Sigmoid colon (tissue), 7 donors: ENCODE results near the gene NRXN2. TPM values are rescaled to one million over a fixed set of nuclear protein-coding genes. Genes with fewer than 3 reads are reported as not detected.

Experiments
- DNase-seq: peaks from one replicate; pipeline ENCODE4 v3.0.0-alpha.2; 2019
- H3K27ac ChIP-seq, 4 donors: fragments of 200-600 bp; sonication (generic); one replicate each; pipeline ENCODE4 v1.5.1; 2016 to 2019; ENCODE audit warnings: mild to moderate bottlenecking in 1 of 4
- H3K27me3 ChIP-seq, 3 donors: fragments of 200-600 bp; sonication (generic); one replicate each; pipeline ENCODE4 v1.5.1; 2019; ENCODE audit warnings: mild to moderate bottlenecking in 1 of 3
- H3K36me3 ChIP-seq, 4 donors: fragments of 200-600 bp; sonication (generic); one replicate each; pipeline ENCODE4 v1.5.1; 2016 to 2019
- H3K4me1 ChIP-seq, 4 donors: fragments of 200-600 bp; sonication (generic); one replicate each; pipeline ENCODE4 v1.5.1; 2017 to 2019
- H3K4me3 ChIP-seq, 4 donors: fragments of 200-600 bp; sonication (generic); one replicate each; pipeline ENCODE4 v1.5.1; 2017 to 2019; ENCODE audit warnings: mild to moderate bottlenecking in 2 of 4, moderate library complexity in 1 of 4
- H3K9me3 ChIP-seq, 4 donors: fragments of 200-600 bp in 3 of 4; sonication (generic) in 3 of 4; one replicate each; pipeline versions ENCODE4 v1.5.1 to v1.6.1; 2013 to 2019
- EP300 ChIP-seq, 4 donors: sonication (generic); formaldehyde crosslinking; IDR thresholded peaks; one replicate each; pipeline ENCODE4 v1.6.1; 2017; ENCODE audit warnings: antibody characterized with exemption in 4 of 4
- POLR2A ChIP-seq, 2 donors: fragments of 450-650 bp; IDR thresholded peaks; one replicate each; pipeline ENCODE4 v1.6.1; 2016; ENCODE audit warnings: antibody characterized with exemption in 2 of 2, mild to moderate bottlenecking in 2 of 2, moderate library complexity in 2 of 2
- POLR2AphosphoS5 ChIP-seq, 4 donors: sonication (generic); formaldehyde crosslinking; IDR thresholded peaks; one replicate each; pipeline ENCODE4 v1.6.1; 2017; ENCODE audit warnings: antibody characterized with exemption in 4 of 4
- WGBS, 2 donors: extraction: QIAGEN DNeasy Blood & Tissue Kit; methylation state at CpG; one replicate each; pipeline ENCODE4 v1.1.7; 2013; 5-methylcytosine and 5-hydroxymethylcytosine counted together
- intact Hi-C: fragments of 100-400 bp; cut with DNase I; formaldehyde crosslinking; loops from one replicate; pipeline ENCODE4 v1.15.1; 2023
- polyA plus RNA-seq, 3 donors: library from polyadenylated mRNA; stranded (reverse); fragments of 200-250 nt; gene quantifications; one replicate each; pipeline ENCODE4 v1.2.3, GENCODE V29; 2013
- total RNA-seq, 4 donors: library from RNA; depleted of rRNA; stranded (reverse); fragments of >200 nt; gene quantifications; one replicate each; pipeline ENCODE4 v1.1.0, GENCODE V29; 2016
- TF ChIP-seq, protein P1 (sequence below), 4 experiments: fragments of 450-650 bp in 3 of 4; fragments of 200-600 bp in 1 of 4; IDR thresholded peaks; one replicate each; pipeline ENCODE4 v1.5.1; 2016 to 2019; ENCODE audit warnings: antibody characterized with exemption in 4 of 4, mild to moderate bottlenecking in 3 of 4, moderate library complexity in 2 of 4
- donor health status: healthy with polysubstance abuse.
- donor health status: Bipolar disorder and iron deficiency.
- donor health status: healthy.

NRXN2 gene
- total and polyA plus RNA-seq, 7 donors: 0.23 to 20.5 (median 6.8) TPM

GRCh38 chr11:64642418-64642735 lies 80.6 kb downstream of the NRXN2 start:
- Histone ChIP-seq H3K27me3 (peaks cover 0 to 29% (median 5%) of the 10 kb centered on the region in 3 donors), H3K4me1 (peaks cover 0 to 47% (median 39%) of the 10 kb centered on the region in 4 donors), H3K36me3 (no peaks in the 10 kb centered on the region), H3K4me3 (peak overlapping the region; percentile 60 to 76 (median 67)), H3K9me3 (no peaks in the 10 kb centered on the region), H3K27ac (peak overlapping the region in 3 of 4 donors; percentile 62 to 76 (median 67))
- intact Hi-C loops: loop anchor here (2.0 kb wide), 1 partner anchor 34 kb away; no protein-coding TSS in a partner anchor
- no peak for DNase-seq
- TF ChIP-seq, protein P1, sequence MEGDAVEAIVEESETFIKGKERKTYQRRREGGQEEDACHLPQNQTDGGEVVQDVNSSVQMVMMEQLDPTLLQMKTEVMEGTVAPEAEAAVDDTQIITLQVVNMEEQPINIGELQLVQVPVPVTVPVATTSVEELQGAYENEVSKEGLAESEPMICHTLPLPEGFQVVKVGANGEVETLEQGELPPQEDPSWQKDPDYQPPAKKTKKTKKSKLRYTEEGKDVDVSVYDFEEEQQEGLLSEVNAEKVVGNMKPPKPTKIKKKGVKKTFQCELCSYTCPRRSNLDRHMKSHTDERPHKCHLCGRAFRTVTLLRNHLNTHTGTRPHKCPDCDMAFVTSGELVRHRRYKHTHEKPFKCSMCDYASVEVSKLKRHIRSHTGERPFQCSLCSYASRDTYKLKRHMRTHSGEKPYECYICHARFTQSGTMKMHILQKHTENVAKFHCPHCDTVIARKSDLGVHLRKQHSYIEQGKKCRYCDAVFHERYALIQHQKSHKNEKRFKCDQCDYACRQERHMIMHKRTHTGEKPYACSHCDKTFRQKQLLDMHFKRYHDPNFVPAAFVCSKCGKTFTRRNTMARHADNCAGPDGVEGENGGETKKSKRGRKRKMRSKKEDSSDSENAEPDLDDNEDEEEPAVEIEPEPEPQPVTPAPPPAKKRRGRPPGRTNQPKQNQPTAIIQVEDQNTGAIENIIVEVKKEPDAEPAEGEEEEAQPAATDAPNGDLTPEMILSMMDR (IDR thresholded peaks at IDR 0.05): no peak
- TF ChIP-seq EP300 (IDR thresholded peaks at IDR 0.05) (no peak), POLR2A (IDR thresholded peaks at IDR 0.05) (no peak), POLR2AphosphoS5 (IDR thresholded peaks at IDR 0.05) (no peak)
- WGBS, 2 donors: 1% methylated on average over 30 of the region's 30 CpGs

- intact Hi-C loops: loop anchor here (2.0 kb wide), 1 partner anchor 33 kb away; no protein-coding TSS in a partner anchor
- WGBS, 2 donors: 48 to 51% methylated on average over 11 of the region's 11 CpGs
- no peaks in the 10 kb centered on the region for H3K36me3 ChIP-seq
- peaks cover 0 to 29% (median 5%) of the 10 kb centered on the region in 3 donors for H3K27me3 ChIP-seq
- H3K27ac ChIP-seq: peak overlapping the region in 3 of 4 donors; percentile 62 to 76 (median 67)
- TF ChIP-seq, protein P1 (IDR thresholded peaks at IDR 0.05): no peak
- TF ChIP-seq POLR2A (IDR thresholded peaks at IDR 0.05): no peak
- TF ChIP-seq POLR2AphosphoS5 (IDR thresholded peaks at IDR 0.05): no peak
- no peak for TF ChIP-seq EP300 (IDR thresholded peaks at IDR 0.05)
- H3K4me3 ChIP-seq: peak overlapping the region; percentile 60 to 76 (median 67)
- H3K9me3 ChIP-seq: no peaks in the 10 kb centered on the region
- peaks cover 0 to 52% (median 45%) of the 10 kb centered on the region in 4 donors for H3K4me1 ChIP-seq
- no peak for DNase-seq
Measured at GRCh38 chr11:64641596-64642417, 81.2 kb downstream of the NRXN2 start.

DNA sequence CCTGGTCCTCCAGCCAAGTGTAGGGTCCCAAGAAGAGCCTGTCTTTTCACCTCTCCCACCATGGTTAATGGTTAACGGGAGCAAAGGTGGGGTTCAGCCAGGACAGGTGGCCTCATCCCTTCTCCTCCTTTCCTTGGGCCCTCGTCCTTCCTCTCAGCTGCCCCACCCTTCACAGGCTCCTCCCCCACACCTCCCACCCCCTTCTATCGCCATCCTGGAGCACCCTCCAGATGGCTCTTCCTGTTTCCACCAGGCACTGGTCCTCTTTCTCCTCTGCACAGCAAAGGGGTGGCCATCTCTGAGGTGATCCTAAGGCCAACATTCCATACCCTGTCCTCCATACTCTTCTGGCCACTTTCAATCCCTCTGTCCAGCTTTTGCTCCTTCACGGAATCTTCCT lies 83.1 kb downstream of the NRXN2 start:
- Histone ChIP-seq H3K4me3 (no peak overlapping the region), H3K27me3 (peaks cover 0 to 29% (median 5%) of the 10 kb centered on the region in 3 donors), H3K36me3 (peaks cover 0 to 3% (median 0%) of the 10 kb centered on the region in 4 donors), H3K27ac (peak overlapping the region in 1 of 4 donors; percentile 39), H3K4me1 (peaks cover 0 to 65% (median 48%) of the 10 kb centered on the region in 4 donors), H3K9me3 (no peaks in the 10 kb centered on the region)
- intact Hi-C loops: no loop called here
- WGBS, 2 donors: 52 to 69% methylated on average over 4 of the region's 4 CpGs
- DNase-seq: no peak
- TF ChIP-seq, protein P1 (IDR thresholded peaks at IDR 0.05): no peak
- TF ChIP-seq POLR2A (IDR thresholded peaks at IDR 0.05) (no peak), POLR2AphosphoS5 (IDR thresholded peaks at IDR 0.05) (no peak), EP300 (IDR thresholded peaks at IDR 0.05) (no peak)

DNA sequence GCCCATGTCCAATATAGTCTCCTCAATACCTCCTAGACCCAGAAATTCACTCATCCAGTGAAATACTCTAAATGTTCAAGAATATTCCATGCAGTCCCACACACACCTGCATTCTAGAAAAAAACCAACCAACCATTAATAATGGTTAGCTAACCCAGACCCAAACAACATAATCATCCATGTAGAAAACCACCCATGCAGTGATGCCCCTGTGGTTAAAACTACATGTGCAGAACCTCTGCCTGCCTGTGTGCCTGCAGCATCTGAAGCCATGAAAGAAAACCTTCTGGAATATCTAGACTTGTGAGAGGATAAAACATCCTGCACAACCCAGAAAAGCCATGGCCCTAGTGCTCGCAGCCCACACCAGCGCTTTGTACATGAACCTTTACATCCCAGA lies 84.2 kb downstream of the NRXN2 start:
- Histone ChIP-seq H3K27ac (peak overlapping the region in 3 of 4 donors; percentile 69 to 77 (median 74)), H3K4me1 (peaks cover 0 to 61% (median 43%) of the 10 kb centered on the region in 4 donors), H3K27me3 (peaks cover 0 to 23% (median 5%) of the 10 kb centered on the region in 3 donors), H3K4me3 (no peak overlapping the region), H3K36me3 (peaks cover 0 to 14% (median 0%) of the 10 kb centered on the region in 4 donors), H3K9me3 (no peaks in the 10 kb centered on the region)
- intact Hi-C loops: no loop called here
- no peak for DNase-seq
- 97 to 99% methylated on average over 2 of the region's 2 CpGs for WGBS, 2 donors
- TF ChIP-seq, protein P1 (IDR thresholded peaks at IDR 0.05): no peak
- no peak for TF ChIP-seq EP300 (IDR thresholded peaks at IDR 0.05)
- TF ChIP-seq POLR2A (IDR thresholded peaks at IDR 0.05): no peak
- TF ChIP-seq POLR2AphosphoS5 (IDR thresholded peaks at IDR 0.05): no peak
